Bladder microvascular endothelial cell (primary cell): ENCODE measurements around the gene PPP1R27. TPM values are rescaled to one million over a fixed set of nuclear protein-coding genes. Genes with fewer than 3 reads are reported as not detected.

Source experiments
- total RNA-seq: library from RNA; depleted of rRNA; stranded (reverse); fragments of >200 nt; gene quantifications from 2 replicates; pipeline ENCODE4 v1.2.3, GENCODE V29; 2014

PPP1R27 gene, protein sequence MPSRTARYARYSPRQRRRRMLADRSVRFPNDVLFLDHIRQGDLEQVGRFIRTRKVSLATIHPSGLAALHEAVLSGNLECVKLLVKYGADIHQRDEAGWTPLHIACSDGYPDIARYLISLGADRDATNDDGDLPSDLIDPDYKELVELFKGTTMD
- total RNA-seq = not detected in 2 replicates

DNA sequence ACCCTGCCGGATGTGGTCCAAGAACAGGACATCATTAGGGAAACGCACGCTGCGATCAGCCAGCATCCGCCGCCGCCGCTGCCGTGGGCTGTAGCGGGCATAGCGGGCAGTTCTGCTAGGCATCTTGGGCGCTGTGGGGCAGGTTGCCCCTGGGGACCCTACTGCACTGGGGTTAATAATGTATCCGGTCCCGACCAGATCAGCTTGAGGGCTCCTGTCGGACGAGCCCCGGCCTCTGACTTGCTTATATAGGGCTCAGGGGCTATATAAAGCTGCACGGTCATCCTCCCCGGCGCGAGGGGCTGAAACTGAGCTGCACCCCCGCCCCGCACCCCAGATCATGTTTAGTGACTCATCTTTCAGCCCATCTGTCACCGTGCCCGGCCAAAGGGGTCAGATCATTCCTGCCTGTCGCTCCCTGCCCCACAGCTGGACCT is at the start of gene PPP1R27:
Gene PPP1R27, minus strand, starts transcription at position 220 of the 437 bp plus-strand sequence. Its CDS starts 97 bp downstream, at position 123.

DNA sequence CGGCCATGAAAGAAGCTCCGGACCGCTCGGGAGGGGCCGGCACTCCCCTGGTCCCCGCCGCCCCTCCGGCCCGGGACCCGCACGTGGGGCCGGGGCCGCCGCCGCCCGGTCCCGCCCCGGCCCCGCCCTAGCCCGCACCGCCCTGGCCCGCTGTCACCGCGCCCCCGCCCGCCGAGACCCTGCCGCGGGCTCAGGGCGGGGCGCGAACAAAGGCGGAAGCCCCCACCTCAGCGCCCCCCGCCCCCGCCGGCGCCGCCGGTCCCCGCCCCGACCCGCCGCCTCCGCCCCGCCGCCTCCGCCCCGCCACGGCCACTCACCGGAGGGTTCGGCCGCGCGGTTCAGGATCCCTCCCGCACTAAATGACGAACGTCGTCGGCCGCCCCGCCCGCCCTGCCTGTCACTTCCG is 36.1 kb upstream of the PPP1R27 start, which contains the start of gene ARHGDIA:
Gene ARHGDIA, minus strand, starts transcription at position 357 of the 406 bp plus-strand sequence. CDS start 1,407 bp downstream, outside the sequence.

DNA sequence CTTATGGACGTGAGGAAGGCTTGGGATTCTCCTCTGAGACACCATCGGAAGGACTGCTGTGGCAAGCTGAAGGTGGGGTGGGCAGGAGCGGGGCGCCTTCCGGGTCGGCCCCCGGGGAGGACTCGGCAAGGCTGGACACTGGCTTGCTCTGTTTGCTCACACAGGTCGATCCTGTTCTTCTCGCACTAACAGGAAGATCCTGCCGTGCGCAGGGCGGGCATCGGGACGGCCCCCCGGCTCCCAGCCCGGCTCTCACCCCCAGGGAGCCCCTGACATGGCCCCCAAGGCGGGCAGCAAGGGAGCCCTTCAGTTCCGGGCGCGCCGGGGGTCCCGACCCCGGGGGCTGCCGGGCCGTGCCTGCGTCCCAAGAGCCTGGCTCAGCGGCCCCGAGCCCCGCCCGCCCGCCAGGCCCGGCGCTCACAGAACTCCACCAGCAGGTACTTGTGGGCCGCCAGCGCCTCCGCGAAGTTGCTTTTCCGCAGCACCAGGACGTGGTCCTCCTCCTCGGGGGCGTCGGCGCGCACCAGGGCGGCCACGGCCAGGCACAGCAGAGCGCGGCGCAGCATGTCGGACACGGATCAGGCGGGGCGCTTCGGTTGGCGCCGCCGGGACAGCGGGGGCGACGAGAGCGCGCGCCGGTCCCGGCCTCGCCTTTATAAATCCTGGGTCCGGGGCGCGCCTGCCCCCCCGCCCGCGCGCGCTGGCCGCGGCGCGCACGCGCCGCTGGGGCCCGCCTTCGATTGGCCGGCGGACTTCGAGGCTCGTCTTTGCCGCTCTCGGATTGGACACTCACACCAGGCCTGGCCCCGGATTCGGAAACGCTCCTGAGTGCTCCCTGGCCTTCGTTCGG is 25.3 kb upstream of the PPP1R27 start, which contains the start of gene P4HB:
Gene P4HB, minus strand, starts transcription at position 630 of the 850 bp plus-strand sequence. Its CDS starts 64 bp downstream, at position 566.

DNA sequence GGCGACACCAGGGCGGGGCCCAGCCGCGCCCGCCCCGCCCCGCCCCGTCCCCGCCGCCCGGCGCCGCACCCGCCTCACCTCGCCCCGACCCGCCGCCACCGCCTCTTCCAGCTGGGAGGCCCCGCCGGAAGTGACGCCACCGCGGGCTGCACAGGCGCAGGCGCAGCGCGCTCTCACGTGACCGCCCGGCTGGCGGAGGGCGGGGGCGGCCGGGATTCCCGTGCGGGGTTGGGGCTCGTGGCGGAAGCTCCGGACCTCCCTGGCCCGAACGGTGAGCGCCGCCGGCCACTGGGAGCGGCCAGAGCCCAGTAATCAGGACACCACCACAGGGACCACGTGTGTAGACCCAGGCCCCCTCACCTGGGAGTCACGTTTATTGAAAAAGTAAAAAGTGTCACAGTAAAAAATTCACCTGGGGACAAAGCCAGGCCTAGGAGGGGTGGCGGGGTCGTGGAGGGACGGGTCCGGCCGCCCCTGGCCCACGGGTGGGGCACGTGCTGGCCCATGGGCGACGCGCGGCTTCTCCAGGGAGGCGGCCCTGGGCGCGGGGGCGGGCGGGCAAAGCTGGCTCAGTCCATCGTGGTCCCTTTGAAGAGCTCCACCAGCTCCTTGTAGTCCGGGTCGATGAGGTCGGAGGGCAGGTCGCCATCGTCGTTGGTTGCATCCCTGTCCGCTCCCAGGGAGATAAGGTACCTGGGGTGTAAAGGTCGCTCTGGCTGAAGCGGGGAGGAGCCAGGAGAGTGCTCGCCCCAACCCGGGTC is 1.5 kb downstream of the PPP1R27 start, which contains the start of gene MCRIP1:
Gene MCRIP1, minus strand, starts transcription at position 132 of the 761 bp plus-strand sequence. CDS start 8,785 bp downstream, outside the sequence.

DNA sequence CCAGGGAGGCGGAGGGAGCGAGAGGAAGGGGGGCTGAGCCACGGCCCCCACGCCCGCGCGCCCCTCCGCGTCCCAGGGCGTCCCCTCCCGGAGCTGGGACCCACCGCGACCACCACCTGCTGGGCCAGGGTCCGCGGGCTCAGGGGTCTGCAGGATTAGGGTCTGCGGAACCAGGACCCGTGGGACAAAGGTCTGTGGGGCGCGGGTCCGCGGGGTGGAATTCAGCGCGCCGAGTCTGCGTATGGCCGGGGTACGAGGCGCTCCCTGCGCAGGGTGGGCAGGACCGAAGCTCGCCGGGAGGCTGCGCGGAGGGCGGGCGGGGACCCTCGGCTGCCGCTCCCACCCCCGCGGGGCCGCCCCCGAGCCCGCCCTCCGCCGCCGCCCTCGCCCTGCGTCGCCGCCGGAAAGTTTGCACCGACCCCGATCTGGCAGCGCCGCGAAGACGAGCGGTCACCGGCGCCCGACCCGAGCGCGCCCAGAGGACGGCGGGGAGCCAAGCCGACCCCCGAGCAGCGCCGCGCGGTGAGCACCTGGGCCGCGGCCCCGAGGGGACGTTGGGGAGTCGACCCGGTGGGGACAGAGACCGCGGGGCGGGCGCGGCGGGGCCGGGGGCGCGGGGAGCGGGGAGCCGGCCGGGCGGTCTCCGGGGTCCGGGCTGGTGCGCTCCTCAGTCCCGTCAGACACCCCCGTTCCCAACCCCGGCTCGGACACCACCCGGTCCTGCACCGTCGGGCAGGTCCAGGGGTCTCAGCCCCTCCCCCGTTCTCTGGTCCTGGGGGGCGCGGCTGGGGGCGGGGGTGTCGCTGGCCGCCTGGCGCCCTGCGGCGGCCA is 30.9 kb downstream of the PPP1R27 start, which contains the start of gene GCGR:
Gene GCGR, plus strand, starts transcription at position 423 of the 831 bp plus-strand sequence. CDS start 4,869 bp downstream, outside the sequence.

Other genes starting within 250 kb of the PPP1R27 start
- gene NPLOC4, start 197.9 kb downstream of the PPP1R27 start, total RNA-seq = 63.1 and 155 TPM in 2 replicates
- gene TSPAN10, start 197.9 kb downstream of the PPP1R27 start, total RNA-seq = 0.16 and 1.3 TPM in 2 replicates
- gene PDE6G, start 178.5 kb downstream of the PPP1R27 start, total RNA-seq = 0.81 and 3.5 TPM in 2 replicates
- gene OXLD1, start 168.4 kb downstream of the PPP1R27 start, total RNA-seq = 21.6 and 32.9 TPM in 2 replicates
- 9.2 and 10.7 TPM in 2 replicates for gene CCDC137, start 168.3 kb downstream of the PPP1R27 start, total RNA-seq
- 17.8 and 25.3 TPM in 2 replicates for gene ARL16, start 151.3 kb downstream of the PPP1R27 start, total RNA-seq
- gene HGS, start 151.0 kb downstream of the PPP1R27 start, total RNA-seq = 51.5 and 85.7 TPM in 2 replicates
- 7.6 and 8.7 TPM in 2 replicates for gene MRPL12, start 131.7 kb downstream of the PPP1R27 start, total RNA-seq
- 13.9 and 14.2 TPM in 2 replicates for gene SLC25A10, start 122.8 kb downstream of the PPP1R27 start, total RNA-seq
- gene GCGR, start 30.9 kb downstream of the PPP1R27 start, total RNA-seq = not detected in 2 replicates
- 120 and 122 TPM in 2 replicates for gene MCRIP1, start 1.8 kb downstream of the PPP1R27 start, total RNA-seq
- 635 and 762 TPM in 2 replicates for gene P4HB, start 25.5 kb upstream of the PPP1R27 start, total RNA-seq
- 105 and 173 TPM in 2 replicates for gene ARHGDIA, start 36.3 kb upstream of the PPP1R27 start, total RNA-seq
- gene ALYREF, start 56.5 kb upstream of the PPP1R27 start, total RNA-seq = 167 and 225 TPM in 2 replicates
- 128 and 151 TPM in 2 replicates for gene ANAPC11, start 56.7 kb upstream of the PPP1R27 start, total RNA-seq
- 0.19 TPM in 1 of 2 replicates, not detected in the other for gene NPB, start 67.2 kb upstream of the PPP1R27 start, total RNA-seq
- 39.6 and 48.7 TPM in 2 replicates for gene PCYT2, start 76.3 kb upstream of the PPP1R27 start, total RNA-seq
- gene SIRT7, start 83.1 kb upstream of the PPP1R27 start, total RNA-seq = 21.1 and 22.8 TPM in 2 replicates
- 12.0 and 22.8 TPM in 2 replicates for gene MAFG, start 92.7 kb upstream of the PPP1R27 start, total RNA-seq
- gene PYCR1, start 102.2 kb upstream of the PPP1R27 start, total RNA-seq = 35.5 and 101 TPM in 2 replicates
- not detected in 2 replicates for gene MYADML2, start 112.2 kb upstream of the PPP1R27 start, total RNA-seq
- gene NOTUM, start 126.1 kb upstream of the PPP1R27 start, total RNA-seq = 0.19 TPM in 1 of 2 replicates, not detected in the other
- 16.5 and 25.6 TPM in 2 replicates for gene ASPSCR1, start 142.6 kb upstream of the PPP1R27 start, total RNA-seq
- gene CENPX, start 187.8 kb upstream of the PPP1R27 start, total RNA-seq = 26.7 and 47.4 TPM in 2 replicates
- 13.9 and 22.8 TPM in 2 replicates for gene LRRC45, start 188.3 kb upstream of the PPP1R27 start, total RNA-seq
- 13.1 and 14.3 TPM in 2 replicates for gene RAC3, start 196.6 kb upstream of the PPP1R27 start, total RNA-seq
- gene DCXR, start 202.6 kb upstream of the PPP1R27 start, total RNA-seq = 28.7 and 48.2 TPM in 2 replicates
- 17.0 and 29.6 TPM in 2 replicates for gene RFNG, start 216.8 kb upstream of the PPP1R27 start, total RNA-seq
- 72.7 and 85.7 TPM in 2 replicates for gene GPS1, start 216.8 kb upstream of the PPP1R27 start, total RNA-seq
- gene DUS1L, start 230.8 kb upstream of the PPP1R27 start, total RNA-seq = 54.6 and 59.5 TPM in 2 replicates